Nephron (organoid): ENCODE measurements around the gene NDFIP1.

ENCODE experiments used
- H3K27ac Mint-ChIP-seq, 3 experiments: 2 replicates each; pipeline ENCODE4 v1.8.0; 2020; ENCODE audit warnings: mixed read lengths in 3 of 3, mild to moderate bottlenecking in 2 of 3, moderate library complexity in 1 of 3
- H3K27me3 Mint-ChIP-seq: 2 replicates; pipeline ENCODE4 v1.8.0; 2021; ENCODE audit warnings: low read depth, mild to moderate bottlenecking, moderate library complexity, mixed read lengths
- H3K36me3 Mint-ChIP-seq: 2 replicates; pipeline ENCODE4 v1.8.0; 2020; ENCODE audit warnings: low read depth, mixed read lengths
- H3K4me1 Mint-ChIP-seq: 2 replicates; pipeline ENCODE4 v1.8.0; 2020; ENCODE audit warnings: mixed read lengths
- H3K4me3 Mint-ChIP-seq, 3 experiments: 2 replicates each; pipeline ENCODE4 v1.8.0; 2020; ENCODE audit warnings: mild to moderate bottlenecking in 3 of 3, mixed read lengths in 3 of 3, moderate library complexity in 2 of 3
- H3K9me3 Mint-ChIP-seq: 2 replicates; pipeline ENCODE4 v1.8.0; 2020; ENCODE audit warnings: mixed read lengths
- TF ChIP-seq, protein P1 (sequence below), 3 experiments: fragments of 200-600 bp; sonication (generic); IDR thresholded peaks; one replicate each; pipeline ENCODE4 v1.5.0; 2021; ENCODE audit warnings: antibody characterized with exemption in 3 of 3; ENCODE audit not compliant: unreplicated experiment in 3 of 3

NDFIP1 gene, protein sequence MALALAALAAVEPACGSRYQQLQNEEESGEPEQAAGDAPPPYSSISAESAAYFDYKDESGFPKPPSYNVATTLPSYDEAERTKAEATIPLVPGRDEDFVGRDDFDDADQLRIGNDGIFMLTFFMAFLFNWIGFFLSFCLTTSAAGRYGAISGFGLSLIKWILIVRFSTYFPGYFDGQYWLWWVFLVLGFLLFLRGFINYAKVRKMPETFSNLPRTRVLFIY

DNA sequence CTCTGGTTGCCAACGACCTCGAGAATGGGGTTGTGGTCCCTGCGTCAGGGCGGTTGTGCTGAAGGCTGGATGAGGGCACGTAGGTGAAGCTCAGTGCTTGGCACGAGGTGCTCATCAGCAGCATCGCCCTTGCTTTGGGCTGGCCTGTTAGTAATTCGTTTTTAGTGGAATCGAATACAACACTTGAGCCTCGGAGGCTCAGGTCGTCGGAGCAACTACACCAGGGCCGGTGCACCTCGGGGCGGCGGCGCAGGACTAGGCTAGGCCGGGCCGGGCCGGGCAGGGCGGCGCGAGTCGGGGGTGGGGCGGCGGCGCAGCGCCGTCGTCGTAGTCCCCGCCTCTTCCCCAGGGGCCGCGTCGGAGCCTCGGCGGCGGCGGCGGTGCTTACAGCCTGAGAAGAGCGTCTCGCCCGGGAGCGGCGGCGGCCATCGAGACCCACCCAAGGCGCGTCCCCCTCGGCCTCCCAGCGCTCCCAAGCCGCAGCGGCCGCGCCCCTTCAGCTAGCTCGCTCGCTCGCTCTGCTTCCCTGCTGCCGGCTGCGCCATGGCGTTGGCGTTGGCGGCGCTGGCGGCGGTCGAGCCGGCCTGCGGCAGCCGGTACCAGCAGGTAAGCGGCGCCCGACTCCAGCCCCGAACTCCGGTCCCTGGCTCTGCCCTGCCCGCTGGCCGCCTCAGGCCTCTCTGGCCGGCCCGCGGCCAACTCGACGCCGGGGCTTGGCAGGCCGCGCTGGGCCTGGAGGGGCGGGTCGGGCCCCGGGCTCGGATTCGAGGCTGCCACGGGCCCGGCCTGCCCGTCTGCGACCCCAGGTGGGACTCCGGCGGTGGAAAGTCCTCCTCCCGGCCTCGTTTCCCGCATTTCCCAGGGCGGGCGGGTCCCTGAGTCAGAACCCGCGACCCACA lies at the start of gene NDFIP1:
NDFIP1 (plus strand) TSS at position 348 of the 899 bp plus-strand sequence; CDS start at position 544, 196 bp downstream.
- H3K4me1 Mint-ChIP-seq, result peaks cover 49% of the 10 kb centered on the region

DNA sequence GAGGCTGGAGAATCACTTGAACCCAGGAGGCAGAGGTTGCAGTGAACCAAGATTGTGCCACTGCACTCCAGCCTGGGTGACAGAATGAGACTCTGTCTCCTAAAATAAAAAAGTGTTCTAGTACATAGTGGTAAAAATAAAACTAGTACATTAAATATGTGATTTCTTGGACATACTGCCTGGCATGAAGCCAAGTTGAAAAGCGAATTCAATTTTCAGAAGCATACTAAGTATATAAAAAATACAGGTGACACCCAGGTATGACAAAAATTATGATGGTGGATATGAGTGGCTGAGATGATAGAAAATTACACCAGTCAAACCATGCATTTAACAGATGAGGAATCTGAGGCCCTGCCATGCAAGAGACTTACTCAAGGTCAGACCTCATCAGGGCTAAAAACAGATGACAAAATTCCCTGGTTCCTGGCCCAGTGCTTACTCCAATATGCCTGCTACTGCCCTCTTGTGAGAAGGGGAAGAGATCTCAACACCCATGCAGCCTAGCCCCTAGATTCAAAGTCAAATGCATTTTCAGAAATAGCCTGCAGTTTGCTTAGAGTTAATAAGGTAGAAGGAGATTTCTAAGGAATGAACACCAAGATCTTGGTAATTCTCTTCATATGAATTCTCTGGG lies 49.2 kb upstream of the NDFIP1 start:
- peaks cover 24% of the 10 kb centered on the region for H3K4me1 Mint-ChIP-seq
- TF ChIP-seq, protein P1, sequence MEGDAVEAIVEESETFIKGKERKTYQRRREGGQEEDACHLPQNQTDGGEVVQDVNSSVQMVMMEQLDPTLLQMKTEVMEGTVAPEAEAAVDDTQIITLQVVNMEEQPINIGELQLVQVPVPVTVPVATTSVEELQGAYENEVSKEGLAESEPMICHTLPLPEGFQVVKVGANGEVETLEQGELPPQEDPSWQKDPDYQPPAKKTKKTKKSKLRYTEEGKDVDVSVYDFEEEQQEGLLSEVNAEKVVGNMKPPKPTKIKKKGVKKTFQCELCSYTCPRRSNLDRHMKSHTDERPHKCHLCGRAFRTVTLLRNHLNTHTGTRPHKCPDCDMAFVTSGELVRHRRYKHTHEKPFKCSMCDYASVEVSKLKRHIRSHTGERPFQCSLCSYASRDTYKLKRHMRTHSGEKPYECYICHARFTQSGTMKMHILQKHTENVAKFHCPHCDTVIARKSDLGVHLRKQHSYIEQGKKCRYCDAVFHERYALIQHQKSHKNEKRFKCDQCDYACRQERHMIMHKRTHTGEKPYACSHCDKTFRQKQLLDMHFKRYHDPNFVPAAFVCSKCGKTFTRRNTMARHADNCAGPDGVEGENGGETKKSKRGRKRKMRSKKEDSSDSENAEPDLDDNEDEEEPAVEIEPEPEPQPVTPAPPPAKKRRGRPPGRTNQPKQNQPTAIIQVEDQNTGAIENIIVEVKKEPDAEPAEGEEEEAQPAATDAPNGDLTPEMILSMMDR (IDR thresholded peaks at IDR 0.05; ENCODE audit: unreplicated experiment in 3 of 3), result no peak
- H3K4me3 Mint-ChIP-seq, result no peak overlapping the region
- H3K27me3 Mint-ChIP-seq, result no peaks in the 10 kb centered on the region
- H3K27ac Mint-ChIP-seq, result no peak overlapping the region
- no peaks in the 10 kb centered on the region for H3K36me3 Mint-ChIP-seq
- no peaks in the 10 kb centered on the region for H3K9me3 Mint-ChIP-seq

More for the DNA sequence above, at the start of gene NDFIP1:
- Mint-ChIP-seq H3K36me3 (peaks cover 11% of the 10 kb centered on the region), H3K27ac (peak within 1 kb of the TSS; percentile 95 to 97 (median 97)), H3K27me3 (no peaks in the 10 kb centered on the region), H3K4me3 (peak within 1 kb of the TSS; percentile 95 to 98 (median 96)), H3K9me3 (no peaks in the 10 kb centered on the region)
- TF ChIP-seq, protein P1 (IDR thresholded peaks at IDR 0.05; ENCODE audit: unreplicated experiment in 3 of 3), result no peak

DNA sequence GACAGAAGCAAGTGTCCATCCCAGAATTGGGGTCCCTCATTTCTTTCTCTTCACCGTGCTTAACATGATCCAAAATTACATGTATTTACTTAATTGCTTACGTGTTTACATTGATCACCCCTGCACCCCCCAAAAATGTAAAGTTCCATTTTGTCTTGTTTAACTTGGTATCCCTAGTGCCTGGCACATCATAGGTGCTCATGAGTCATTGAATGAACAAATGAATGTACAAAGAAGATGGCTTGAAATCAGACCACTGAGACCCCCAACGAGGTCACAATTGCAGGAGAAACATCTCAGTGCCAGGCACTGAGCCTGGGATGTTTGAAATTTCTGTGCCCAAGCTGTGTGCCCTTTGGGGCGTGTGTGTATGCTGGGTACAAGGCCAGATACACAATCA lies 45.2 kb upstream of the NDFIP1 start:
- Mint-ChIP-seq H3K9me3 (no peaks in the 10 kb centered on the region), H3K27me3 (no peaks in the 10 kb centered on the region), H3K27ac (peak overlapping the region; percentile 41 to 59 (median 42)), H3K36me3 (no peaks in the 10 kb centered on the region), H3K4me1 (peaks cover 27% of the 10 kb centered on the region), H3K4me3 (peak overlapping the region; percentile 45 to 70 (median 59))
- TF ChIP-seq, protein P1 (IDR thresholded peaks at IDR 0.05; ENCODE audit: unreplicated experiment in 3 of 3), result no peak

- no peaks in the 10 kb centered on the region for H3K9me3 Mint-ChIP-seq
- H3K27me3 Mint-ChIP-seq, result no peaks in the 10 kb centered on the region
- peak overlapping the region; percentile 41 to 59 (median 42) for H3K27ac Mint-ChIP-seq
- peak overlapping the region; percentile 45 to 70 (median 59) for H3K4me3 Mint-ChIP-seq
- TF ChIP-seq, protein P1 (IDR thresholded peaks at IDR 0.05; ENCODE audit: unreplicated experiment in 3 of 3), result no peak
- no peaks in the 10 kb centered on the region for H3K36me3 Mint-ChIP-seq
- H3K4me1 Mint-ChIP-seq, result peaks cover 27% of the 10 kb centered on the region
Observed at GRCh38 chr5:142063878-142064331, 44.7 kb upstream of the NDFIP1 start.

GRCh38 chr5:142065273-142065672 lies 43.3 kb upstream of the NDFIP1 start:
- TF ChIP-seq, protein P1 (IDR thresholded peaks at IDR 0.05; ENCODE audit: unreplicated experiment in 3 of 3), result no peak
- Mint-ChIP-seq H3K27me3 (no peaks in the 10 kb centered on the region), H3K4me3 (no peak overlapping the region), H3K27ac (peak overlapping the region in 2 of 3 experiments; percentile 40 to 60), H3K9me3 (no peaks in the 10 kb centered on the region), H3K4me1 (peaks cover 22% of the 10 kb centered on the region), H3K36me3 (no peaks in the 10 kb centered on the region)
